IMR-90 (cell line): ENCODE measurements around the gene C17orf67.

Source experiments
- CEBPB ChIP-seq: IDR thresholded peaks from 2 replicates; pipeline ENCODE4 v1.6.1; 2012; ENCODE audit warnings: low read depth, low read length, improper control_type of control experiment
- CTCF ChIP-seq: conservative IDR thresholded peaks from 2 replicates; pipeline ENCODE4 v1.5.1; 2012; ENCODE audit warnings: mild to moderate bottlenecking, low read depth, low read length, improper control_type of control experiment
- FOS ChIP-seq: fragments of 150-350 bp; IDR thresholded peaks from 2 replicates; pipeline ENCODE4 v1.6.1; 2016; ENCODE audit warnings: low read depth, low read length
- MAZ ChIP-seq: IDR thresholded peaks from 2 replicates; pipeline ENCODE4 v1.6.1; 2012; ENCODE audit warnings: low read depth, mild to moderate bottlenecking, low read length, improper control_type of control experiment, moderate library complexity, borderline replicate concordance
- MXI1 ChIP-seq: IDR thresholded peaks from 2 replicates; pipeline ENCODE4 v1.6.1; 2012; ENCODE audit warnings: low read depth, mild to moderate bottlenecking, low read length, moderate library complexity, borderline replicate concordance
- NFE2L2 ChIP-seq: fragments of 150-350 bp; IDR thresholded peaks from 2 replicates; pipeline ENCODE4 v1.6.1; 2016; ENCODE audit warnings: low read depth, mild to moderate bottlenecking, low read length
- POLR2A ChIP-seq: IDR thresholded peaks from 2 replicates; pipeline ENCODE4 v1.6.1; 2012; ENCODE audit warnings: mild to moderate bottlenecking, low read depth, low read length
- RAD21 ChIP-seq: IDR thresholded peaks from 2 replicates; pipeline ENCODE4 v1.6.1; 2012; ENCODE audit warnings: low read length, improper control_type of control experiment
- RCOR1 ChIP-seq: IDR thresholded peaks from 2 replicates; pipeline ENCODE4 v1.6.1; 2012; ENCODE audit warnings: mild to moderate bottlenecking, low read length, improper control_type of control experiment; ENCODE audit not compliant: insufficient replicate concordance
- SMC3 ChIP-seq: fragments of 150-350 bp; IDR thresholded peaks from 2 replicates; pipeline ENCODE4 v1.6.1; 2016; ENCODE audit warnings: low read depth, mild to moderate bottlenecking, antibody characterized with exemption, low read length, moderate library complexity
- TF ChIP-seq, protein P1 (sequence below): fragments of 150-350 bp; IDR thresholded peaks from 2 replicates; pipeline ENCODE4 v1.6.1; 2016; ENCODE audit warnings: low read depth, mild to moderate bottlenecking, low read length, moderate library complexity, borderline replicate concordance

- no peak for TF ChIP-seq FOS
- no peak for TF ChIP-seq CTCF
- no peak for TF ChIP-seq CEBPB
- TF ChIP-seq POLR2A = no peak
- TF ChIP-seq RCOR1 = no peak
- TF ChIP-seq MAZ = no peak
- no peak for TF ChIP-seq NFE2L2
- TF ChIP-seq RAD21 = no peak
- TF ChIP-seq SMC3 = no peak
- TF ChIP-seq MXI1 = no peak
- TF ChIP-seq, protein P1, sequence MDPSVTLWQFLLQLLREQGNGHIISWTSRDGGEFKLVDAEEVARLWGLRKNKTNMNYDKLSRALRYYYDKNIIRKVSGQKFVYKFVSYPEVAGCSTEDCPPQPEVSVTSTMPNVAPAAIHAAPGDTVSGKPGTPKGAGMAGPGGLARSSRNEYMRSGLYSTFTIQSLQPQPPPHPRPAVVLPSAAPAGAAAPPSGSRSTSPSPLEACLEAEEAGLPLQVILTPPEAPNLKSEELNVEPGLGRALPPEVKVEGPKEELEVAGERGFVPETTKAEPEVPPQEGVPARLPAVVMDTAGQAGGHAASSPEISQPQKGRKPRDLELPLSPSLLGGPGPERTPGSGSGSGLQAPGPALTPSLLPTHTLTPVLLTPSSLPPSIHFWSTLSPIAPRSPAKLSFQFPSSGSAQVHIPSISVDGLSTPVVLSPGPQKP = no peak
Observed at GRCh38 chr17:56870081-56870651, 36.4 kb upstream of the C17orf67 start.
